Adrenal gland (tissue), 5 donors: ENCODE data around the gene BAMBI.

Experiments used
- POLR2A ChIP-seq, 2 donors: fragments of 450-650 bp; IDR thresholded peaks; one replicate each; pipeline ENCODE4 v1.6.1; 2017; ENCODE audit warnings: antibody characterized with exemption in 2 of 2, mild to moderate bottlenecking in 2 of 2, moderate library complexity in 1 of 2
- TF ChIP-seq, protein P1 (sequence below), 6 experiments: fragments of 450-650 bp in 4 of 6; fragments of 200-600 bp in 2 of 6; sonication (generic) in 1 of 6; IDR thresholded peaks; 1 replicate in 5 of 6; 2 replicates in 1 of 6; pipeline versions ENCODE4 v1.5.1 to v1.8.0; 2016 to 2021; ENCODE audit warnings: antibody characterized with exemption in 6 of 6, mild to moderate bottlenecking in 2 of 6, moderate library complexity in 1 of 6
- donor health status: DM: no; HTN: no; CAD: no.

DNA sequence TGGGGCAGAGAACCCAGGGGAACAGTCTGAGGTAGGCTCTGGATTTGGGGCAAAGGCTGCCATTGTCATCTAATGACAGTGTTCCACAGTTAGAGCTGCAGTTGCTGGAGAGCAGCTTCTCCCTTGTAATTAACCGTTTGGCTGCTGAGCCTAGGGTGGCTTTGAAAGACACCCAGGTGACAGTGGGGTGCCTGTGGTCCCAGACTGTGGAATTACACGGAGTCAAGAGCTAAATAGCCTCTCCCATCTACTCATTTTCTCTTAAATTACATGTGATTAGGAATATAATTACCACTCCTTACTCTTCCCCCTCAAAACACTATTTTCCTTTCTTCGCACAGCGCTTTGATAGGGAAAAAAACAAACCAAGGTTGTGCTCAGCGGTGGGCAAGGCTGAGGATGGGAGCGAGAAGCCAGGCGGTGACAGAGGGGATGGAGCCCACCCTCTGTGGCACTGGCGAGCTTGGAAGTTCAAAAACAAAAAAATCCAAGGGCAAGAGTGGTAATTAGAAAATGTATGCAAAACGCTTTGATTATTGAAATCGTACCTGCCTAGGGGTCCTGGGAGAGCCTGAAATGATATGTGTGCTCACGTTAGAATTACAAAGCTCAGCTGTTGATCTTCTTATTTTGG, 44.1 kb downstream of the BAMBI start:
- TF ChIP-seq, protein P1, sequence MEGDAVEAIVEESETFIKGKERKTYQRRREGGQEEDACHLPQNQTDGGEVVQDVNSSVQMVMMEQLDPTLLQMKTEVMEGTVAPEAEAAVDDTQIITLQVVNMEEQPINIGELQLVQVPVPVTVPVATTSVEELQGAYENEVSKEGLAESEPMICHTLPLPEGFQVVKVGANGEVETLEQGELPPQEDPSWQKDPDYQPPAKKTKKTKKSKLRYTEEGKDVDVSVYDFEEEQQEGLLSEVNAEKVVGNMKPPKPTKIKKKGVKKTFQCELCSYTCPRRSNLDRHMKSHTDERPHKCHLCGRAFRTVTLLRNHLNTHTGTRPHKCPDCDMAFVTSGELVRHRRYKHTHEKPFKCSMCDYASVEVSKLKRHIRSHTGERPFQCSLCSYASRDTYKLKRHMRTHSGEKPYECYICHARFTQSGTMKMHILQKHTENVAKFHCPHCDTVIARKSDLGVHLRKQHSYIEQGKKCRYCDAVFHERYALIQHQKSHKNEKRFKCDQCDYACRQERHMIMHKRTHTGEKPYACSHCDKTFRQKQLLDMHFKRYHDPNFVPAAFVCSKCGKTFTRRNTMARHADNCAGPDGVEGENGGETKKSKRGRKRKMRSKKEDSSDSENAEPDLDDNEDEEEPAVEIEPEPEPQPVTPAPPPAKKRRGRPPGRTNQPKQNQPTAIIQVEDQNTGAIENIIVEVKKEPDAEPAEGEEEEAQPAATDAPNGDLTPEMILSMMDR (IDR thresholded peaks at IDR 0.05): no peak
- TF ChIP-seq POLR2A (IDR thresholded peaks at IDR 0.05): no peak
